Measurements from ENCODE around the gene AGAP1.

The AGAP1 gene

GRCh38 chr2:235868645-235869044, 374.8 kb downstream of the AGAP1 start:
- no peak for DNase-seq (ENCODE audit: low read depth in 2 of 2)

GRCh38 chr2:235870515-235870914, 376.7 kb downstream of the AGAP1 start:
- DNase-seq (ENCODE audit: low read depth in 2 of 2), result no peak

GRCh38 chr2:235876099-235876679, 382.3 kb downstream of the AGAP1 start:
- no peak for DNase-seq (ENCODE audit: low read depth in 2 of 2)

- DNase-seq (ENCODE audit: low read depth in 2 of 2), result no peak
These were observed 383.5 kb downstream of the AGAP1 start for GRCh38 chr2:235877275-235877802.

GRCh38 chr2:235879116-235879515, 385.3 kb downstream of the AGAP1 start:
- DNase-seq (ENCODE audit: low read depth in 2 of 2), result no peak

- DNase-seq (ENCODE audit: low read depth in 2 of 2), result no peak
These were observed 389.8 kb downstream of the AGAP1 start for GRCh38 chr2:235883675-235884074.

- DNase-seq (ENCODE audit: low read depth in 2 of 2), result no peak
These were observed 395.4 kb downstream of the AGAP1 start for GRCh38 chr2:235889302-235889630.

- DNase-seq (ENCODE audit: low read depth in 2 of 2), result no peak
These were observed 399.4 kb downstream of the AGAP1 start for GRCh38 chr2:235893129-235893698.

- DNase-seq (ENCODE audit: low read depth in 2 of 2), result no peak
These were observed 401.0 kb downstream of the AGAP1 start for GRCh38 chr2:235894839-235895238.

GRCh38 chr2:235896061-235896460, 402.2 kb downstream of the AGAP1 start:
- no peak for DNase-seq (ENCODE audit: low read depth in 2 of 2)

- no peak for DNase-seq (ENCODE audit: low read depth in 2 of 2)
These were observed 404.1 kb downstream of the AGAP1 start for GRCh38 chr2:235897992-235898391.

- no peak for DNase-seq (ENCODE audit: low read depth in 2 of 2)
These were observed 404.9 kb downstream of the AGAP1 start for GRCh38 chr2:235898766-235899165.

GRCh38 chr2:235900631-235901030, 406.8 kb downstream of the AGAP1 start:
- no peak for DNase-seq (ENCODE audit: low read depth in 2 of 2)

GRCh38 chr2:235901243-235901642, 407.4 kb downstream of the AGAP1 start:
- no peak for DNase-seq (ENCODE audit: low read depth in 2 of 2)

- DNase-seq (ENCODE audit: low read depth in 2 of 2), result no peak
These were observed 410.1 kb downstream of the AGAP1 start for GRCh38 chr2:235903782-235904584.

GRCh38 chr2:235904585-235904931, 410.7 kb downstream of the AGAP1 start:
- no peak for DNase-seq (ENCODE audit: low read depth in 2 of 2)

- no peak for DNase-seq (ENCODE audit: low read depth in 2 of 2)
These were observed 415.0 kb downstream of the AGAP1 start for GRCh38 chr2:235908826-235909225.

- no peak for DNase-seq (ENCODE audit: low read depth in 2 of 2)
These were observed 415.5 kb downstream of the AGAP1 start for GRCh38 chr2:235909358-235909757.

- DNase-seq (ENCODE audit: low read depth in 2 of 2), result no peak
These were observed 416.2 kb downstream of the AGAP1 start for GRCh38 chr2:235910067-235910466.

GRCh38 chr2:235911125-235911524, 417.3 kb downstream of the AGAP1 start:
- no peak for DNase-seq (ENCODE audit: low read depth in 2 of 2)

- no peak for DNase-seq (ENCODE audit: low read depth in 2 of 2)
These were observed 417.9 kb downstream of the AGAP1 start for GRCh38 chr2:235911633-235912233.

GRCh38 chr2:235914756-235915155, 420.9 kb downstream of the AGAP1 start:
- no peak for DNase-seq (ENCODE audit: low read depth in 2 of 2)

- DNase-seq (ENCODE audit: low read depth in 2 of 2), result no peak
These were observed 423.7 kb downstream of the AGAP1 start for GRCh38 chr2:235917506-235917905.

Data from stimulated activated CD4-positive, alpha-beta T cell treated with anti-CD3 and anti-CD28 coated beads, Interleukin-1b, Interleukin-23, amount 100 ng/mL, for 4 hours (primary cell).